CD4-positive, alpha-beta T cell (primary cell): ENCODE measurements around the gene TBC1D19. TPM values are rescaled to one million over a fixed set of nuclear protein-coding genes. Genes with fewer than 3 reads are reported as not detected.
"Not testable (repeated sequence)": the region's sequence is repeated elsewhere in the genome, so short reads cannot be mapped to it uniquely, and the experiment has no call there.

Source experiments
- ATAC-seq: fragments of 200-7000 bp; cut with Tn5 transposase; one replicate; pipeline ENCODE4 v1.10.0; 2022; ENCODE audit warnings: mild to moderate bottlenecking; ENCODE audit not compliant: poor library complexity
- CTCF ChIA-PET: fragments of 350-600 bp; sonication (Branson Sonifier 250); formaldehyde crosslinking; loops from one replicate; lab custom pipeline; 2021; ENCODE audit warnings: antibody characterized with exemption, inconsistent platforms; lab: Charles Lee
- POLR2A ChIA-PET: fragments of 350-600 bp; sonication (Branson Sonifier 250); formaldehyde crosslinking; loops from one replicate; lab custom pipeline; 2021; ENCODE audit warnings: antibody characterized with exemption, inconsistent platforms; lab: Charles Lee
- DNase-seq, 14 experiments: peaks; one replicate each; pipeline ENCODE4 v3.0.0-alpha.2; 2013 to 2020; ENCODE audit warnings: mixed read lengths in 2 of 14
- H3K27ac ChIP-seq, 2 donors: one replicate each; pipeline versions ENCODE4 v1.5.1 to v1.7.0; 2013; ENCODE audit warnings: low read length in 2 of 2, low read depth in 1 of 2, mild to moderate bottlenecking in 1 of 2
- H3K27me3 ChIP-seq, 2 experiments: 1 replicate in 1 of 2; 2 replicates in 1 of 2; pipeline versions ENCODE4 v1.6.1 to v1.7.0; 2013; ENCODE audit warnings: low read length in 2 of 2, control low read depth in 1 of 2, mild to moderate bottlenecking in 1 of 2, moderate library complexity in 1 of 2; ENCODE audit not compliant: insufficient read depth in 2 of 2, control insufficient read depth in 1 of 2
- H3K36me3 ChIP-seq: one replicate; pipeline ENCODE4 v1.6.1; 2013; ENCODE audit warnings: low read length, control low read depth; ENCODE audit not compliant: insufficient read depth
- H3K4me1 ChIP-seq: one replicate; pipeline ENCODE4 v1.6.1; 2013; ENCODE audit warnings: low read length, control low read depth; ENCODE audit not compliant: insufficient read depth
- H3K4me3 ChIP-seq: one replicate; pipeline ENCODE4 v1.5.1; 2013; ENCODE audit warnings: mild to moderate bottlenecking, low read length, moderate library complexity
- H3K9me3 ChIP-seq, 2 experiments: 1 replicate in 1 of 2; 2 replicates in 1 of 2; pipeline versions ENCODE4 v1.6.1 to v1.7.0; 2013; ENCODE audit warnings: low read length in 2 of 2, mild to moderate bottlenecking in 2 of 2, control low read depth in 1 of 2, moderate library complexity in 1 of 2; ENCODE audit not compliant: control insufficient read depth in 1 of 2, insufficient read depth in 1 of 2
- H3K27ac Mint-ChIP-seq: one replicate; pipeline ENCODE4 v1.8.0; 2020; ENCODE audit warnings: mixed read lengths
- H3K27me3 Mint-ChIP-seq: one replicate; pipeline ENCODE4 v1.8.0; 2021; ENCODE audit warnings: mixed read lengths
- H3K36me3 Mint-ChIP-seq: one replicate; pipeline ENCODE4 v1.8.0; 2021; ENCODE audit warnings: low read depth, mixed read lengths
- H3K4me1 Mint-ChIP-seq: one replicate; pipeline ENCODE4 v1.8.0; 2021; ENCODE audit warnings: low read depth, mixed read lengths
- H3K4me3 Mint-ChIP-seq: one replicate; pipeline ENCODE4 v1.8.0; 2020; ENCODE audit warnings: mild to moderate bottlenecking, mixed read lengths
- H3K9me3 Mint-ChIP-seq: one replicate; pipeline ENCODE4 v1.8.0; 2020; ENCODE audit warnings: mixed read lengths
- CTCF ChIP-seq: fragments of 200-600 bp; IDR thresholded peaks from one replicate; pipeline ENCODE4 v1.8.0; 2022; ENCODE audit warnings: antibody characterized with exemption, mild to moderate bottlenecking
- intact Hi-C, 2 experiments: fragments of 100-400 bp; cut with DNase I in 1 of 2; cut with micrococcal nuclease in 1 of 2; formaldehyde crosslinking; loops; one replicate each; pipeline versions ENCODE4 v1.15.1 to v1.9.0; 2023 to 2025; cut with DNase I, micrococcal nuclease
- total RNA-seq, 174 experiments: library from RNA in 2 of 174; stranded (reverse) in 2 of 174; gene quantifications; one replicate each; pipeline ENCODE4 v1.2.3 and lab custom pipeline; 2021 to 2026

The TBC1D19 gene
- total RNA-seq, 2 experiments from 2014 or later = 4.0 to 4.8 TPM

GRCh38 chr4:26621366-26621765, 37.5 kb downstream of the TBC1D19 start:
- Mint-ChIP-seq H3K27me3 (no peaks in the 10 kb centered on the region), H3K27ac (no peak overlapping the region), H3K36me3 (peaks cover 65% of the 10 kb centered on the region), H3K9me3 (no peaks in the 10 kb centered on the region), H3K4me3 (no peak overlapping the region), H3K4me1 (no peaks in the 10 kb centered on the region)
- ChIA-PET POLR2A (no interaction called here), CTCF (no interaction called here)
- H3K27ac ChIP-seq = no peak overlapping the region
- intact Hi-C loops = no loop called here
- ATAC-seq (no peak), DNase-seq (no peak)
- no peak for TF ChIP-seq CTCF
- H3K36me3 ChIP-seq = peaks cover 3% of the 10 kb centered on the region
- no peaks in the 10 kb centered on the region for H3K9me3 ChIP-seq
- H3K4me1 ChIP-seq = no peaks in the 10 kb centered on the region
- no peaks in the 10 kb centered on the region for H3K27me3 ChIP-seq
- H3K4me3 ChIP-seq = no peak overlapping the region

DNA sequence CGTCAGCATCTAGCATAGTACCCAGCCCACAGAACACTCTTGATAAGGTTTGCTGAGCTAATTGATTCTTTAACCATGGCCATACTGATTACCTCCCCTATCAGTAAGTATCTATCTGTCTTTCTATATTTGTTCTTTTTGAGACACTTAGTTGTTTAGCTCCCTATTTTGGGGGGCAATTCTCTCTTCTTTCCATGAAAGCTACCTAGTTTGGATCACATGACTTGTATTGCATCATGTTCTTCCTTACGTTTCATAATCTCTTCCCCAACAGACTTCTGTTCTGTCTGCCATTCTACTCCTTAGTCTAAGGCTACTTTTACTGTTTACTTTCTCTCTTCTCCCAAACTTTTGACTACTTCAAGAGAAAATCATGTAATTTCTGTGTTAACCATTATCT, 39.0 kb downstream of the TBC1D19 start:
- Histone ChIP-seq H3K36me3 (peaks cover 3% of the 10 kb centered on the region), H3K27ac (no peak overlapping the region), H3K27me3 (no peaks in the 10 kb centered on the region), H3K4me3 (no peak overlapping the region), H3K9me3 (no peaks in the 10 kb centered on the region), H3K4me1 (no peaks in the 10 kb centered on the region)
- intact Hi-C loops = no loop called here
- ATAC-seq = no peak
- Mint-ChIP-seq H3K36me3 (peaks cover 60% of the 10 kb centered on the region), H3K27me3 (no peaks in the 10 kb centered on the region), H3K4me3 (no peak overlapping the region), H3K4me1 (no peaks in the 10 kb centered on the region), H3K27ac (no peak overlapping the region), H3K9me3 (no peaks in the 10 kb centered on the region)
- TF ChIP-seq CTCF = no peak
- no peak for DNase-seq
- CTCF ChIA-PET = no interaction called here
- POLR2A ChIA-PET = no interaction called here

DNA sequence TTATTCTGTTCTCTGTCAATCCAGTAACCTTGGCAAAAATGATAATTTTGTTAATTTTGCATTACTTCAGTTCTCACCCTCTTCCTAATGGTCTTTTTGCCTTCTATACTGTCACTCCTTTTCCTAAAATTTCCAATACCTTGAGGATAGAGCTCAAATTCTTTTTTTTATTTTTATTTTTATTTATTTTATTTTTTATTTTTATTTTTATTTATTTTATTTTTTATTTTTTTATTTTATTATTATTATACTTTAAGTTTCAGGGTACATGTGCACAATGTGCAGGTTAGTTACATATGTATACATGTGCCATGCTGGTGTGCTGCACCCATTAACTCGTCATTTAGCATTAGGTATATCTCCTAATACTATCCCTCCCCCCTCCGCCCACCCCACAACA, 42.8 kb downstream of the TBC1D19 start:
- POLR2A ChIA-PET, intact Hi-C loops: not testable (repeated sequence)

GRCh38 chr4:26632916-26633315, 49.0 kb downstream of the TBC1D19 start:
- CTCF ChIA-PET = no interaction called here
- no peaks in the 10 kb centered on the region for H3K9me3 ChIP-seq

More for the DNA sequence above, 42.8 kb downstream of the TBC1D19 start:
- H3K36me3 ChIP-seq, H3K9me3 Mint-ChIP-seq, H3K4me1 ChIP-seq, DNase-seq, H3K27me3 Mint-ChIP-seq, H3K27ac ChIP-seq, ATAC-seq, CTCF ChIA-PET, H3K4me3 Mint-ChIP-seq, H3K27ac Mint-ChIP-seq, H3K27me3 ChIP-seq, H3K9me3 ChIP-seq, H3K4me1 Mint-ChIP-seq, H3K4me3 ChIP-seq: not testable (repeated sequence)
- peaks cover 53% of the 10 kb centered on the region for H3K36me3 Mint-ChIP-seq

More at GRCh38 chr4:26632916-26633315, 49.0 kb downstream of the TBC1D19 start:
- Mint-ChIP-seq H3K4me3 (no peak overlapping the region), H3K27ac (no peak overlapping the region), H3K4me1 (no peaks in the 10 kb centered on the region), H3K27me3 (no peaks in the 10 kb centered on the region), H3K9me3 (no peaks in the 10 kb centered on the region), H3K36me3 (peaks cover 31% of the 10 kb centered on the region)
- intact Hi-C loops = no loop called here
- no peaks in the 10 kb centered on the region for H3K4me1 ChIP-seq
- POLR2A ChIA-PET = no interaction called here
- H3K4me3 ChIP-seq = no peak overlapping the region
- DNase-seq (no peak), ATAC-seq (no peak)
- H3K27me3 ChIP-seq = no peaks in the 10 kb centered on the region
- no peak for TF ChIP-seq CTCF
- H3K27ac ChIP-seq = no peak overlapping the region
- H3K36me3 ChIP-seq = peaks cover 6% of the 10 kb centered on the region
